Fibroblast of the aortic adventitia (primary cell): ENCODE results near the gene ARHGEF10L. TPM values are rescaled to one million over a fixed set of nuclear protein-coding genes. Genes with fewer than 3 reads are reported as not detected.
"Not testable (repeated sequence)": the region's sequence is repeated elsewhere in the genome, so short reads cannot be mapped to it uniquely, and the experiment has no call there.

Source experiments
- DNase-seq: peaks from one replicate; pipeline ENCODE4 v3.0.0-alpha.2; 2010; ENCODE audit warnings: low read depth
- H3K4me3 ChIP-seq: 2 replicates; pipeline ENCODE4 v1.5.1; 2011; ENCODE audit warnings: low read depth, mild to moderate bottlenecking, control low read depth, low read length, moderate library complexity
- CTCF ChIP-seq: IDR thresholded peaks from 2 replicates; pipeline ENCODE4 v1.5.1; 2011; ENCODE audit warnings: mild to moderate bottlenecking, low read length, control low read depth, inconsistent platforms; ENCODE audit not compliant: insufficient read depth
- total RNA-seq: library from RNA; depleted of rRNA; stranded (reverse); fragments of >200 nt; gene quantifications from 2 replicates; pipeline ENCODE4 v1.2.3, GENCODE V29; 2012; ENCODE audit warnings: low replicate concordance

Gene ARHGEF10L
- total RNA-seq, 1 donor = 23.9 TPM

- DNase-seq = no peak
- no peak overlapping the region for H3K4me3 ChIP-seq
- TF ChIP-seq CTCF = no peak
Observed at GRCh38 chr1:17745479-17745955, 206.0 kb downstream of the ARHGEF10L start.

DNA sequence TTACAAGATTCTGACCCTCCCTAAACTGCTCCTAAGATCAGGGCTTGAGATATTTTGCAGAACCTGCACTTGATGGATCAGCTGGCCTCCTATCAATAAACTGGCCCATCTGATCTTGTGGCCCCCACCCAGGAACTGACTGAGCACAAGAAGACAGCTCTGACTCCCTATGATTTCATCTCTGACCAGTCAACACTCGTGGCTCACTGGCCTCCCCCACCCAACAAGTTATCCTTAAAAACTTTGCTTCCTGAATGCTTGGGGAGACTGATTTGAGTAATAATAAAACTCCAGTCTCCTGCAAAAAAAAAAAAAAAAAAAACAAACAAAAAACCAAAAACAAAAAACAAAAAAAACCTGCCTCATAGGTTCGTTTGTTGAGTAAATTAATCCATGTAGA is 206.8 kb downstream of the ARHGEF10L start:
- DNase-seq, H3K4me3 ChIP-seq: not testable (repeated sequence)

DNA sequence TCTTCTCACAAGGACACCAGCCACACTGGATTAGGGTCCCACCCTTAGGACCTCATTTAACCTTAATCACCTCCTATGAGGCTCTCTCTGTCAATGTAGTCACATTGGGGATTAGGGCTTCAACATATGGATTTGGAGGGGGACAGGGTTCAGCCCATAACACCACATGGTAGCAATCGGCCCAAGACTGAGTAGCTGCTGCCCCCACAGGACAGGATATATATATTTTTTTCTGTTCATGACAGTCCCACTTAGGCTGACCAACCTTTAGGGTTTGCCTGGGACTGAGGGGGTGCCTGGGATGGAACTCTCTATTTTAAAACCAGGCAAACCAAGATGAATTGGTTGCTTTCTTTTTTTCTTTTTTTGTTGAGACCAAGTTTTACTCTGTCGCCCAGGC is 207.4 kb downstream of the ARHGEF10L start:
- H3K4me3 ChIP-seq = no peak overlapping the region
- no peak for TF ChIP-seq CTCF
- no peak for DNase-seq

Other genes starting within 250 kb of the ARHGEF10L start
- gene PADI4, start 231.5 kb upstream of the ARHGEF10L start, total RNA-seq = not detected in 2 replicates
- not detected in 2 replicates for gene PADI6, start 167.5 kb upstream of the ARHGEF10L start, total RNA-seq
- gene RCC2, start 100.0 kb upstream of the ARHGEF10L start, total RNA-seq = 40.1 and 46.0 TPM in 2 replicates
- not detected in 2 replicates for gene ACTL8, start 215.6 kb downstream of the ARHGEF10L start, total RNA-seq